Peyer's patch (tissue), 4 donors: Measurements from ENCODE around the gene LMBR1L. TPM values are rescaled to one million over a fixed set of nuclear protein-coding genes. Genes with fewer than 3 reads are reported as not detected.
A peak's percentile ranks its signal among the peaks of the same experiment; 100 is the strongest.

Source experiments
- DNase-seq, 3 donors: peaks; one replicate each; pipeline ENCODE4 v3.0.0-alpha.2; 2017 to 2019
- H3K27ac ChIP-seq, 4 donors: fragments of 200-600 bp; sonication (generic); one replicate each; pipeline ENCODE4 v1.5.1; 2016 to 2019
- H3K27me3 ChIP-seq, 2 donors: fragments of 200-600 bp; sonication (generic); one replicate each; pipeline ENCODE4 v1.5.1; 2019
- H3K36me3 ChIP-seq, 3 donors: fragments of 200-600 bp; sonication (generic); one replicate each; pipeline ENCODE4 v1.5.1; 2016 to 2019
- H3K4me1 ChIP-seq, 4 donors: fragments of 200-600 bp; sonication (generic); one replicate each; pipeline ENCODE4 v1.5.1; 2016 to 2019
- H3K4me3 ChIP-seq, 4 donors: fragments of 200-600 bp; sonication (generic); 1 replicate in 3 of 4; 2 replicates in 1 of 4; pipeline ENCODE4 v1.5.1; 2016 to 2019; ENCODE audit warnings: mild to moderate bottlenecking in 1 of 4
- H3K9me3 ChIP-seq, 4 donors: fragments of 200-600 bp; sonication (generic); one replicate each; pipeline ENCODE4 v1.5.1; 2016 to 2019; ENCODE audit warnings: mild to moderate bottlenecking in 1 of 4
- POLR2A ChIP-seq, 2 donors: fragments of 450-650 bp; IDR thresholded peaks; one replicate each; pipeline ENCODE4 v1.5.1; 2017; ENCODE audit warnings: antibody characterized with exemption in 2 of 2, mild to moderate bottlenecking in 2 of 2, moderate library complexity in 2 of 2
- total RNA-seq, 4 donors: library from RNA; depleted of rRNA; stranded (reverse); fragments of >200 nt; gene quantifications; one replicate each; pipeline ENCODE4 v1.1.0, GENCODE V29; 2016
- TF ChIP-seq, protein P1 (sequence below), 6 experiments: fragments of 450-650 bp in 4 of 6; fragments of 200-600 bp in 2 of 6; sonication (generic) in 1 of 6; IDR thresholded peaks; one replicate each; pipeline ENCODE4 v1.5.1; 2017 to 2019; ENCODE audit warnings: antibody characterized with exemption in 6 of 6, mild to moderate bottlenecking in 3 of 6, moderate library complexity in 1 of 6

The LMBR1L gene
- total RNA-seq, 4 donors from 2014 or later, result 34.7 to 93.7 (median 84.7) TPM

DNA sequence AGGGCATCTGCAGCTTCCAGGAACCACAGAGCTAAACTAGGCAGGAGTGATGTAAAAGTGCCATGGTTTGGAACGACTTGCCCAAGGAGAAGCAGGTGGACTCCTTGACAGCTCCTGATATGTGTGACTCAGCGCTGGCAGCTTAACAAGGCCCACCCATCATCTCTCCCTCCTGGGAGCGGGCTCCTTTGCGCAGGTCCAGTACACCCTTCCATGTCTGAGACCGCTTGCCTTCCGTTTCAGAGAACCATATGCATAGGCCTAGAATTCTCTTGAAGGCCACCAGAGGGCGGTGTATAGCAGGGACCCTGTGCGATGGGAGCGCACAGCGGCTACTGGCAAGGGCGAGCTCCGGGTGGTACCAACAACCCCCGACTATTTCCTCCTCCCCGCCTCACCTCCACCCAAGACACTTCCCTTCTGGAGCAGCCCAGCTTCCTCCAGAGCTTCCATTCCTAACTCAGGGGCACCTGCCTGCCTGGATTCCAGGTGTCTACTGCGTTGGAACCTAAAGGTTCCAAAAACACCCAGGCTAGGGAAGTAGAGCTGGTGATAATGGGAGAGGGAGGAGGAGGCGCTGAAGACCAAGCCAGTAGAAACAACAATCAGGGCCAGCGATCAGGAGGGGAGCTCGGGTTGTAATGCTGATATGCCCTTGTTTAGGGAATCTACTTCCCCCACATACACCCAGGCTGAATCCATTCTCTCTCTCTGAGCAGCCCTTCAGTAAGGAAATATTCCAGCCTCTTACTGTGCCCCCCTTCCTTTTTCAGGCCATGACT lies 22.3 kb downstream of the LMBR1L start:
- Histone ChIP-seq H3K27ac (no peak overlapping the region), H3K36me3 (no peaks in the 10 kb centered on the region), H3K9me3 (no peaks in the 10 kb centered on the region), H3K27me3 (peaks cover 0 to 37% of the 10 kb centered on the region in 2 donors), H3K4me1 (peaks cover 0 to 37% (median 19%) of the 10 kb centered on the region in 4 donors), H3K4me3 (peak overlapping the region in 1 of 4 donors; percentile 1)
- TF ChIP-seq, protein P1, sequence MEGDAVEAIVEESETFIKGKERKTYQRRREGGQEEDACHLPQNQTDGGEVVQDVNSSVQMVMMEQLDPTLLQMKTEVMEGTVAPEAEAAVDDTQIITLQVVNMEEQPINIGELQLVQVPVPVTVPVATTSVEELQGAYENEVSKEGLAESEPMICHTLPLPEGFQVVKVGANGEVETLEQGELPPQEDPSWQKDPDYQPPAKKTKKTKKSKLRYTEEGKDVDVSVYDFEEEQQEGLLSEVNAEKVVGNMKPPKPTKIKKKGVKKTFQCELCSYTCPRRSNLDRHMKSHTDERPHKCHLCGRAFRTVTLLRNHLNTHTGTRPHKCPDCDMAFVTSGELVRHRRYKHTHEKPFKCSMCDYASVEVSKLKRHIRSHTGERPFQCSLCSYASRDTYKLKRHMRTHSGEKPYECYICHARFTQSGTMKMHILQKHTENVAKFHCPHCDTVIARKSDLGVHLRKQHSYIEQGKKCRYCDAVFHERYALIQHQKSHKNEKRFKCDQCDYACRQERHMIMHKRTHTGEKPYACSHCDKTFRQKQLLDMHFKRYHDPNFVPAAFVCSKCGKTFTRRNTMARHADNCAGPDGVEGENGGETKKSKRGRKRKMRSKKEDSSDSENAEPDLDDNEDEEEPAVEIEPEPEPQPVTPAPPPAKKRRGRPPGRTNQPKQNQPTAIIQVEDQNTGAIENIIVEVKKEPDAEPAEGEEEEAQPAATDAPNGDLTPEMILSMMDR (IDR thresholded peaks at IDR 0.05), result peak; percentile 68 to 92 (median 82)
- TF ChIP-seq POLR2A (IDR thresholded peaks at IDR 0.05), result no peak
- peak; percentile 50 to 79 (median 71) for DNase-seq

DNA sequence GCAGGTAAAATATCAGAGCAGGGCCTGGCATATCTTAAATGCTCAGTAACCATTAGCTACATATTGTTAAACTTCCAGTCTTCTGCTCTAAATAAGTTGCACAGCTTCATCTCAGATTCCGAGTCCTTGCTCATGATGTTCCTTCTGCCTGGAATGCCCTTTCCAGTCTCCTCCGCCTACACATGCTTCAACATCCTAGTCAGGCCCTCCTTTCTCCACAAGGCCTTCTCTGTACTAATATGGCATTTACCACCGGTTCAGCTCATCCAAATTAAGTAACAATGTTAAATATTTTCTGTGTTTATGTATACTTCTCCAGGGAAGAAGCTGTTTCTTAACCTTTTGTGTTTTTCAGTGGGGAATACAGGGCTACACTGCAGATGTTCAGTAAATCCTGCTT lies 24.5 kb downstream of the LMBR1L start:
- Histone ChIP-seq H3K9me3 (no peaks in the 10 kb centered on the region), H3K27ac (no peak overlapping the region), H3K36me3 (no peaks in the 10 kb centered on the region), H3K27me3 (peaks cover 0 to 17% of the 10 kb centered on the region in 2 donors), H3K4me1 (peaks cover 0 to 26% (median 16%) of the 10 kb centered on the region in 4 donors), H3K4me3 (no peak overlapping the region)
- no peak for DNase-seq
- no peak for TF ChIP-seq POLR2A (IDR thresholded peaks at IDR 0.05)

DNA sequence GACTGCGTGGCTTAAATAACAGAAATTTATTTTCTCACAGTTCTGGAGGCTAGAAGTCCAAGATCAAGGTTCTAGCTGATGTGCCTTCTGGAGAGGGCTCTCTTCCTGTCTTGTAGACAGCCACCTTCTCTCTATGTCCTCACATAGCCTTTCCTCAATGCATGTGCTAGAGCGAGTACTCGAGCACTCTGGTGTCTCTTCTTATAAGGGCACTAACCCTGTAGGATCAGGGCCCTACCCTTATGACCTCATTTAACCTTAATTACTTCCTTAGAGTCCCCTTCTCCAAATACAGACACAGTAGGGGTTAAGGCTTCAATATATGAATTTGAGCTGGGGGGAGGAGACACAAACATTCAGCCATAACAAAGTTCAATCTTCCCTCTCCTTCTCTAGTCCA lies 26.2 kb downstream of the LMBR1L start:
- Histone ChIP-seq H3K27ac (no peak overlapping the region), H3K36me3 (no peaks in the 10 kb centered on the region), H3K27me3 (peaks cover 0 to 3% of the 10 kb centered on the region in 2 donors), H3K9me3 (no peaks in the 10 kb centered on the region), H3K4me3 (no peak overlapping the region), H3K4me1 (peaks cover 0 to 12% (median under 1%) of the 10 kb centered on the region in 4 donors)
- TF ChIP-seq POLR2A (IDR thresholded peaks at IDR 0.05), result no peak
- TF ChIP-seq, protein P1 (IDR thresholded peaks at IDR 0.05), result no peak
- DNase-seq, result no peak

DNA sequence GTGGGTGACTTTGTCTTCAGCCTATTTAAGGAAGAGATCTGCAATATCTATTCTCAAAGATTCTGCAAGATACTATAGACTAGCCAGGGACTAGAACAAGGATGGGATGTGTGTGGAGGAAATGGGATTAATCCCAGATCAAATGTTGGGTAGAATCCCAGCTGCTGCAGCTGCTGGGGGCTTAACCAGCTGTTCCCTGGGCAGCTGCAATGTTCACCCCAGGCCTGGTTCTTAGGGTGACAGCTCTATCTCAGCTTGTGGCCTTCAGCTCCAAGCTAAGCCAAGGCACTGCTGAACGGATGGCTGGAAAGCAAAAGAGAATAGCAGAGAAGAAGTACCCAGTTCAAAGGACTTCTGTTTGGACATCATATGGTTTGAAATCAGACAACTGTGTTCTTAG lies 30.9 kb downstream of the LMBR1L start:
- H3K27me3 ChIP-seq, result no peaks in the 10 kb centered on the region
- DNase-seq, result no peak
- H3K4me1 ChIP-seq, result no peaks in the 10 kb centered on the region
- no peak overlapping the region for H3K4me3 ChIP-seq
- H3K9me3 ChIP-seq, result no peaks in the 10 kb centered on the region
- no peaks in the 10 kb centered on the region for H3K36me3 ChIP-seq
- no peak overlapping the region for H3K27ac ChIP-seq
- no peak for TF ChIP-seq POLR2A (IDR thresholded peaks at IDR 0.05)
- TF ChIP-seq, protein P1 (IDR thresholded peaks at IDR 0.05), result no peak

DNA sequence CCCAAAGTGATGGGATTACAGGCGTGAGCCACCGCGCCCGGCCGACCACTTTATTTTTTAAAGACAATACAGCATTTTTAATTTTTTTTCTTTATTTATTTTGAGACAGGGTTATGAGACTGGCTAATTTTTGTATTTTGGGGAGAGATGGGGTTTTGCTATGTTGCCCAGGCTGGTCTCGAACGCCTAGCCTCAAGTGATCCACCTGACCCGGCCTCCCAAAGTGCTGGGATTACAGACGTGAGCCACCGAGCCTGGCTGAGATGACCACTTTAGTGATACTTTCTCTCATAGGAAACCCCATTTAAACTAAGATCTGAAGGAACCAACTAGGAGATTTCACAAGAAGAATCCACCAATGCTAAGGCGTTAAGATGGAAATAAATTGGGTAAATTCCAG lies 39.7 kb downstream of the LMBR1L start:
- Histone ChIP-seq H3K4me1 (peaks cover 0 to 16% (median 2%) of the 10 kb centered on the region in 4 donors), H3K9me3 (no peaks in the 10 kb centered on the region), H3K4me3 (no peak overlapping the region), H3K27ac (no peak overlapping the region), H3K36me3 (no peaks in the 10 kb centered on the region), H3K27me3 (no peaks in the 10 kb centered on the region)
- TF ChIP-seq, protein P1 (IDR thresholded peaks at IDR 0.05), result no peak
- TF ChIP-seq POLR2A (IDR thresholded peaks at IDR 0.05), result no peak
- DNase-seq, result no peak
